HL-60 (cell line): ENCODE data around the gene TRMU.

Experiments
- DNase-seq, 2 experiments: peaks; one replicate each; pipeline ENCODE4 v3.0.0-alpha.2; 2010 to 2020; ENCODE audit warnings: low read depth in 1 of 2, low spot score in 1 of 2
- H3K27ac ChIP-seq: fragments of 250-450 bp; sonication (Bioruptor Pico); replicated peaks from 2 replicates; pipeline ENCODE4 v1.5.1; 2020; ENCODE audit warnings: mild to moderate bottlenecking, moderate library complexity
- H3K27me3 ChIP-seq: fragments of 250-450 bp; sonication (Bioruptor Pico); 2 replicates; pipeline ENCODE4 v1.5.1; 2021; ENCODE audit warnings: mild to moderate bottlenecking, moderate library complexity; ENCODE audit not compliant: insufficient read depth, poor library complexity, severe bottlenecking
- H3K4me3 ChIP-seq: replicated peaks from 2 replicates; pipeline ENCODE4 v1.5.1; 2011; ENCODE audit warnings: mild to moderate bottlenecking, control low read depth, low read length; ENCODE audit not compliant: insufficient read depth
- CTCF ChIP-seq: IDR thresholded peaks from one replicate; pipeline ENCODE4 v1.5.1; 2011; ENCODE audit warnings: low read length, control low read depth, inconsistent platforms; ENCODE audit not compliant: insufficient read depth
- GABPA ChIP-seq: IDR thresholded peaks from 2 replicates; pipeline ENCODE4 v1.6.1; 2012; ENCODE audit warnings: low read depth
- POLR2AphosphoS5 ChIP-seq: IDR thresholded peaks from 2 replicates; pipeline ENCODE4 v1.6.1; 2012; ENCODE audit warnings: low read depth
- REST ChIP-seq: IDR thresholded peaks from 2 replicates; pipeline ENCODE4 v1.6.1; 2012; ENCODE audit warnings: low read depth; ENCODE audit not compliant: insufficient replicate concordance
- SPI1 ChIP-seq: IDR thresholded peaks from 2 replicates; pipeline ENCODE4 v1.6.1; 2012; ENCODE audit warnings: low read depth, mild to moderate bottlenecking, borderline replicate concordance

The TRMU gene

GRCh38 chr22:46300491-46300890 lies 35.0 kb upstream of the TRMU start:
- no peaks in the 10 kb centered on the region for H3K27me3 ChIP-seq
- H3K27ac ChIP-seq, result no peak overlapping the region
- TF ChIP-seq POLR2AphosphoS5 (no peak), REST (no peak), CTCF (no peak), SPI1 (no peak), GABPA (no peak)
- no peak overlapping the region for H3K4me3 ChIP-seq
- no peak for DNase-seq

- H3K27me3 ChIP-seq, result no peaks in the 10 kb centered on the region
- TF ChIP-seq CTCF, result no peak
- TF ChIP-seq SPI1, result no peak
- no peak for TF ChIP-seq GABPA
- TF ChIP-seq REST, result no peak
- TF ChIP-seq POLR2AphosphoS5, result no peak
- H3K4me3 ChIP-seq, result no peak overlapping the region
- H3K27ac ChIP-seq, result no peak overlapping the region
- DNase-seq, result no peak
Observed at GRCh38 chr22:46303347-46303965, 32.1 kb upstream of the TRMU start.

- no peak for DNase-seq
- H3K27me3 ChIP-seq, result no peaks in the 10 kb centered on the region
- H3K27ac ChIP-seq, result no peak overlapping the region
- TF ChIP-seq SPI1, result no peak
- TF ChIP-seq GABPA, result no peak
- no peak for TF ChIP-seq CTCF
- TF ChIP-seq POLR2AphosphoS5, result no peak
- TF ChIP-seq REST, result no peak
- no peak overlapping the region for H3K4me3 ChIP-seq
Observed at GRCh38 chr22:46308283-46308988, 27.1 kb upstream of the TRMU start.
